Right cardiac atrium (tissue), 5 donors: ENCODE measurements around the gene SHROOM2. TPM values are rescaled to one million over a fixed set of nuclear protein-coding genes. Genes with fewer than 3 reads are reported as not detected.

Experiments
- ATAC-seq, 2 donors: fragments of 200-7000 bp; cut with Tn5 transposase; one replicate each; pipeline versions ENCODE4 v1.8.0 to v1.9.1; 2020; ENCODE audit warnings: moderate library complexity in 2 of 2, mild to moderate bottlenecking in 1 of 2
- DNase-seq, 3 donors: peaks; one replicate each; pipeline ENCODE4 v3.0.0-alpha.2; 2020
- H3K27ac ChIP-seq: one replicate; pipeline ENCODE4 v1.5.1; 2013; ENCODE audit warnings: mild to moderate bottlenecking, low read length, control low read depth, moderate library complexity
- H3K27me3 ChIP-seq: one replicate; pipeline ENCODE4 v1.6.1; 2013; ENCODE audit not compliant: control insufficient read depth, insufficient read depth
- H3K4me1 ChIP-seq: one replicate; pipeline ENCODE4 v1.6.1; 2013; ENCODE audit warnings: low read length; ENCODE audit not compliant: control insufficient read depth, insufficient read depth
- H3K4me3 ChIP-seq: one replicate; pipeline ENCODE4 v1.5.1; 2013; ENCODE audit warnings: low read length, control low read depth
- H3K9me3 ChIP-seq: one replicate; pipeline ENCODE4 v1.6.1; 2013; ENCODE audit warnings: low read length; ENCODE audit not compliant: control insufficient read depth
- WGBS: extraction: QIAGEN DNeasy Blood & Tissue Kit; methylation state at CpG from one replicate; pipeline ENCODE4 v1.1.7; 2013; 5-methylcytosine and 5-hydroxymethylcytosine counted together
- intact Hi-C, 4 donors: fragments of 100-400 bp; cut with DNase I; formaldehyde crosslinking; loops; one replicate each; pipeline versions ENCODE4 v1.11.0 to v1.14.0; 2022 to 2023
- polyA plus RNA-seq: library from polyadenylated mRNA; stranded (reverse); fragments of 200-250 nt; gene quantifications from one replicate; pipeline ENCODE4 v1.2.3, GENCODE V29; 2013
- total RNA-seq, 4 donors: library from RNA; stranded (reverse); fragmentation: NEBNext Ultra II Directional; extraction: Animal tissue kit (Norgen Biotek cat#: 25700); gene quantifications; one replicate each; pipeline ENCODE4 v1.2.1, GENCODE V29; 2021
- donor health status: healthy with polysubstance abuse.
- donor health status: DM: no; HTN: yes; CAD: no.
- donor health status: DM: no; HTN: no; CAD: no.
- donor health status: DM: no; HTN: yes; CAD: no; lungs with severe emphysema.
- donor health status: DM: yes; HTN: yes; CAD: no.

SHROOM2 gene
- total and polyA plus RNA-seq, 5 donors, result 0.66 to 4.0 (median 2.5) TPM

GRCh38 chrX:9786798-9787635 lies 788 bp downstream of the SHROOM2 start:
- no peak for ATAC-seq
- Histone ChIP-seq H3K27me3 (no peaks in the 10 kb centered on the region), H3K9me3 (no peaks in the 10 kb centered on the region), H3K4me1 (no peaks in the 10 kb centered on the region), H3K27ac (no peak overlapping the region), H3K4me3 (peak overlapping the region; percentile 90)
- 9% methylated on average over 39 of the region's 45 CpGs for WGBS
- intact Hi-C loops, result no loop called here
- DNase-seq, result peak in 2 of 3 donors; percentile 16 to 52

GRCh38 chrX:9788911-9789310 lies 2.7 kb downstream of the SHROOM2 start:
- Histone ChIP-seq H3K4me1 (no peaks in the 10 kb centered on the region), H3K4me3 (no peak overlapping the region), H3K27me3 (no peaks in the 10 kb centered on the region), H3K9me3 (no peaks in the 10 kb centered on the region), H3K27ac (no peak overlapping the region)
- peak in 1 of 2 donors; percentile 24 for ATAC-seq
- no peak for DNase-seq
- intact Hi-C loops, result no loop called here
- 49% methylated on average over 2 of the region's 2 CpGs for WGBS

GRCh38 chrX:9789555-9789954 lies 3.3 kb downstream of the SHROOM2 start:
- intact Hi-C loops, result no loop called here
- Histone ChIP-seq H3K9me3 (no peaks in the 10 kb centered on the region), H3K4me1 (no peaks in the 10 kb centered on the region), H3K4me3 (no peak overlapping the region), H3K27me3 (no peaks in the 10 kb centered on the region), H3K27ac (no peak overlapping the region)
- WGBS, result 84% methylated on average over 5 of the region's 5 CpGs
- DNase-seq (no peak), ATAC-seq (no peak)

- 96% methylated on average over 6 of the region's 6 CpGs for WGBS
- no peak for ATAC-seq
- Histone ChIP-seq H3K27me3 (no peaks in the 10 kb centered on the region), H3K27ac (no peak overlapping the region), H3K4me3 (no peak overlapping the region), H3K9me3 (no peaks in the 10 kb centered on the region), H3K4me1 (no peaks in the 10 kb centered on the region)
- no peak for DNase-seq
- intact Hi-C loops, result no loop called here
Observed at GRCh38 chrX:9790866-9791265, 4.6 kb downstream of the SHROOM2 start.

GRCh38 chrX:9794495-9794894 lies 8.3 kb downstream of the SHROOM2 start:
- WGBS, result 96% methylated on average over 7 of the region's 7 CpGs
- intact Hi-C loops, result no loop called here
- Histone ChIP-seq H3K27me3 (no peaks in the 10 kb centered on the region), H3K27ac (no peak overlapping the region), H3K4me1 (no peaks in the 10 kb centered on the region), H3K4me3 (no peak overlapping the region), H3K9me3 (no peaks in the 10 kb centered on the region)
- ATAC-seq (no peak), DNase-seq (no peak)

- ATAC-seq, result no peak
Observed at GRCh38 chrX:9797384-9798360, 11.4 kb downstream of the SHROOM2 start.

GRCh38 chrX:9802737-9803136 lies 16.5 kb downstream of the SHROOM2 start:
- ATAC-seq (no peak), DNase-seq (no peak)
- 89% methylated on average over 4 of the region's 4 CpGs for WGBS
- Histone ChIP-seq H3K27me3 (no peaks in the 10 kb centered on the region), H3K4me3 (no peak overlapping the region), H3K4me1 (no peaks in the 10 kb centered on the region), H3K27ac (no peak overlapping the region), H3K9me3 (no peaks in the 10 kb centered on the region)
- intact Hi-C loops, result no loop called here

More at GRCh38 chrX:9797384-9798360, 11.4 kb downstream of the SHROOM2 start:
- H3K9me3 ChIP-seq, result no peaks in the 10 kb centered on the region
- no peak for DNase-seq
- H3K4me3 ChIP-seq, result no peak overlapping the region
- no peak overlapping the region for H3K27ac ChIP-seq
- whole genome bisulfite sequencing, result 67% methylated on average over 11 of the region's 11 CpGs
- no peaks in the 10 kb centered on the region for H3K4me1 ChIP-seq
- H3K27me3 ChIP-seq, result no peaks in the 10 kb centered on the region
- intact Hi-C loops, result no loop called here

GRCh38 chrX:9804444-9804843 lies 18.2 kb downstream of the SHROOM2 start:
- no peak overlapping the region for H3K4me3 ChIP-seq
- ATAC-seq, result no peak
- WGBS, result 89% methylated on average over 5 of the region's 5 CpGs
- no peak for DNase-seq
- H3K4me1 ChIP-seq, result no peaks in the 10 kb centered on the region
- intact Hi-C loops, result no loop called here
- H3K9me3 ChIP-seq, result no peaks in the 10 kb centered on the region
- H3K27ac ChIP-seq, result no peak overlapping the region
- H3K27me3 ChIP-seq, result no peaks in the 10 kb centered on the region

GRCh38 chrX:9805956-9806355 lies 19.7 kb downstream of the SHROOM2 start:
- Histone ChIP-seq H3K27me3 (no peaks in the 10 kb centered on the region), H3K27ac (no peak overlapping the region), H3K4me3 (no peak overlapping the region), H3K4me1 (no peaks in the 10 kb centered on the region), H3K9me3 (no peaks in the 10 kb centered on the region)
- 98% methylated on average over 7 of the region's 7 CpGs for WGBS
- ATAC-seq, result no peak
- no peak for DNase-seq
- intact Hi-C loops, result no loop called here

- no peaks in the 10 kb centered on the region for H3K4me1 ChIP-seq
- no peak overlapping the region for H3K4me3 ChIP-seq
- no peak overlapping the region for H3K27ac ChIP-seq
- 85% methylated on average over 14 of the region's 14 CpGs for WGBS
- intact Hi-C loops, result no loop called here
- H3K9me3 ChIP-seq, result no peaks in the 10 kb centered on the region
- no peak for DNase-seq
- ATAC-seq, result no peak
- no peaks in the 10 kb centered on the region for H3K27me3 ChIP-seq
Observed at GRCh38 chrX:9807355-9808182, 21.3 kb downstream of the SHROOM2 start.
